GM12878 (cell line): Measurements from ENCODE around the gene C3orf33. TPM values are rescaled to one million over a fixed set of nuclear protein-coding genes. Genes with fewer than 3 reads are reported as not detected.

Experiments used
- ATF3 ChIP-seq: IDR thresholded peaks from 2 replicates; pipeline ENCODE4 v1.6.1; 2011; ENCODE audit warnings: low read depth, mild to moderate bottlenecking, low read length, moderate library complexity, borderline replicate concordance; ENCODE audit errors: extremely low read depth
- CBX5 ChIP-seq: sonication (generic); IDR thresholded peaks from 2 replicates; pipeline ENCODE4 v1.6.1; 2016; ENCODE audit warnings: low read depth, moderate library complexity, mild to moderate bottlenecking, inconsistent platforms
- CEBPB ChIP-seq, 2 experiments: fragments of 150-350 bp in 1 of 2; IDR thresholded peaks; 2 replicates each; pipeline ENCODE4 v1.6.1; 2012 to 2014; ENCODE audit warnings: low read depth in 2 of 2, low read length in 2 of 2, borderline replicate concordance in 1 of 2, inconsistent platforms in 1 of 2
- DPF2 ChIP-seq: fragments of 450-650 bp; IDR thresholded peaks from 2 replicates; pipeline ENCODE4 v1.6.1; 2017; ENCODE audit warnings: mild to moderate bottlenecking
- HDGF ChIP-seq: fragments of 450-650 bp; IDR thresholded peaks from 2 replicates; pipeline ENCODE4 v1.6.1; 2016; ENCODE audit warnings: antibody characterized with exemption
- MAX ChIP-seq: IDR thresholded peaks from 2 replicates; pipeline ENCODE4 v1.6.1; 2012; ENCODE audit warnings: low read depth, low read length, improper control_type of control experiment
- NFIC ChIP-seq: IDR thresholded peaks from 2 replicates; pipeline ENCODE4 v1.6.1; 2012; ENCODE audit warnings: low read depth, mild to moderate bottlenecking, inconsistent platforms, low read length, moderate library complexity
- NFYB ChIP-seq: IDR thresholded peaks from 2 replicates; pipeline ENCODE4 v1.6.1; 2011; ENCODE audit warnings: low read depth, mild to moderate bottlenecking, low read length, improper control_type of control experiment, moderate library complexity; ENCODE audit not compliant: insufficient read depth
- PAX8 ChIP-seq: fragments of 450-650 bp; IDR thresholded peaks from 2 replicates; pipeline ENCODE4 v1.6.1; 2017; ENCODE audit warnings: mild to moderate bottlenecking, moderate library complexity
- POLR2AphosphoS5 ChIP-seq: IDR thresholded peaks from 2 replicates; pipeline ENCODE4 v1.6.1; 2011; ENCODE audit warnings: mild to moderate bottlenecking, low read length, inconsistent platforms
- RAD21 ChIP-seq: IDR thresholded peaks from 2 replicates; pipeline ENCODE4 v1.6.1; 2011; ENCODE audit warnings: mild to moderate bottlenecking, low read depth, low read length, moderate library complexity; ENCODE audit not compliant: insufficient read depth
- SIX5 ChIP-seq: IDR thresholded peaks from 2 replicates; pipeline ENCODE4 v1.6.1; 2011; ENCODE audit warnings: mild to moderate bottlenecking, low read depth, low read length, moderate library complexity; ENCODE audit not compliant: severe bottlenecking
- SPI1 ChIP-seq: IDR thresholded peaks from 2 replicates; pipeline ENCODE4 v1.6.1; 2011; ENCODE audit warnings: low read depth, mild to moderate bottlenecking, low read length, moderate library complexity, borderline replicate concordance; ENCODE audit not compliant: insufficient read depth
- SUZ12 ChIP-seq: fragments of 200-600 bp; sonication (generic); IDR thresholded peaks from one replicate; pipeline ENCODE4 v1.6.1; 2018; ENCODE audit warnings: antibody characterized with exemption, mild to moderate bottlenecking; ENCODE audit not compliant: unreplicated experiment
- USF2 ChIP-seq: IDR thresholded peaks from 2 replicates; pipeline ENCODE4 v1.6.1; 2011; ENCODE audit warnings: low read depth, low read length, improper control_type of control experiment, borderline replicate concordance
- ZNF384 ChIP-seq: IDR thresholded peaks from 2 replicates; pipeline ENCODE4 v1.6.1; 2012; ENCODE audit warnings: low read depth, mild to moderate bottlenecking, low read length, improper control_type of control experiment, borderline replicate concordance
- ZZZ3 ChIP-seq: IDR thresholded peaks from 2 replicates; pipeline ENCODE4 v1.6.1; 2011; ENCODE audit warnings: low read depth; ENCODE audit not compliant: control insufficient read depth, insufficient read length
- polyA plus RNA-seq, 11 experiments: library from polyadenylated mRNA; depleted of rRNA in 4 of 11; unstranded in 6 of 11; stranded (reverse) in 5 of 11; fragments of >200 nt; fragmentation: Nextera tagmentation in 4 of 11; fragmentation: Illumina TruSeq in 1 of 11; extraction: Ambion mirVana in 4 of 11; extraction: Trizol in 1 of 11; gene quantifications; 1 replicate in 1 of 11; 2 replicates in 10 of 11; pipeline versions ENCODE4 v1.2.1 to v1.2.3, GENCODE V29; 2011 to 2016; ENCODE audit warnings: inconsistent platforms in 2 of 11, missing spikeins in 2 of 11, low read depth in 1 of 11
- total RNA-seq, 4 experiments: library from RNA; depleted of rRNA in 3 of 4; stranded (reverse); fragments of >200 nt in 3 of 4; fragmentation: Illumina TruSeq in 1 of 4; extraction: Trizol in 1 of 4; gene quantifications; 2 replicates each; pipeline versions ENCODE4 v1.2.1 to v1.2.3, GENCODE V29; 2013 to 2021
- TF ChIP-seq, protein P1 (sequence below): fragments of 450-650 bp; conservative IDR thresholded peaks from 2 replicates; pipeline ENCODE4 v1.6.1; 2017; ENCODE audit warnings: mild to moderate bottlenecking, moderate library complexity
- TF ChIP-seq, protein P2 (sequence below): fragments of 450-650 bp; IDR thresholded peaks from 2 replicates; pipeline ENCODE4 v1.6.1; 2017; ENCODE audit warnings: mild to moderate bottlenecking
- TF ChIP-seq, protein P3 (sequence below): fragments of 450-650 bp; IDR thresholded peaks from 2 replicates; pipeline ENCODE4 v1.6.1; 2017; ENCODE audit warnings: low read depth, mild to moderate bottlenecking, moderate library complexity

C3orf33 gene
- total and polyA plus RNA-seq, 10 of the 15 experiments (the other 5 are each of a cell fraction or from before 2014, with no cell fraction given): 0.35 to 1.7 (median 0.90) TPM

DNA sequence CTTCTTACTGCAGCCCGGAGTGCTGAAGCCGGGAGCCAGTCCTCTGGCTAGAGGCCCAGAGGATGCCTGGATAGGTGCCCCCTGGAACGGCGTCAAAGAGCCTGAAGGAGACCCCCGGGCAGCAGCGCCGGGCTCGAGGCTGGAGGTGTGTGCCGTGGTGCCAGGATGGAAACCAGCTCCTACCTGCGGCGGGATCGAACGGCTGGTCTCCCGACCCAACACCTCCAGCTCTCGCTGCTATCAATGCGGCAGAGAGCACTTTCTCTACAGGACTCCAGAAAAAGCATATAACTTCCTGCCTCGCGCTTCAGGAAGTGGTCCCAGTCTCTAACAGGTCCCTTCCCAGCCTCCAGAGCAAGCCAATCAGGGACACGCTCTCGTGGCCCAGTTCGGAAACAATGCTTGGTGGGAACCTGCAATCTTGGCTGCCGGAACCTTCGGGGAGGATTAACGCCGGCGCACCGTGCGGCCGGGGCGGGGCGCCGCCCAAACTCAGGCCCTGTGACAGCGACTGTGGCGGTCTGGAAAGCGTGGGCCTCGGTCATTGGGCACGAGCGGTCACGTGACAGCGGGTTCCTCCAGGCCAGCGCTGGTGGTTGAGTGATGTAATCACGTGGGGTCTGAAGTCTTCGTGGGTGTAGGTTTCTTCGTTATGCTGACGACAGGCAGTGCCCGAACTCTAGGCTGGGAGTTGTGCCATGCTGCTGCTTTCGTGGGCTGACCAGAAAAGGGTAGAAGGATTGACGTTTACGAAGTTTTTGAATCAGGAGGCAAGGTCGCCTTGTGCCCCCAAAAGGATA lies 48.3 kb upstream of the C3orf33 start, which contains the start of gene SLC33A1 (continued):
- no peak for TF ChIP-seq CEBPB (IDR thresholded peaks at IDR 0.05; ENCODE audit: borderline replicate concordance in 1 of 2, low read depth in 2 of 2, low read length in 2 of 2)
- peak; percentile 61 for TF ChIP-seq DPF2
- no peak for TF ChIP-seq RAD21
- TF ChIP-seq NFYB: peak; percentile 80
- TF ChIP-seq, protein P1, sequence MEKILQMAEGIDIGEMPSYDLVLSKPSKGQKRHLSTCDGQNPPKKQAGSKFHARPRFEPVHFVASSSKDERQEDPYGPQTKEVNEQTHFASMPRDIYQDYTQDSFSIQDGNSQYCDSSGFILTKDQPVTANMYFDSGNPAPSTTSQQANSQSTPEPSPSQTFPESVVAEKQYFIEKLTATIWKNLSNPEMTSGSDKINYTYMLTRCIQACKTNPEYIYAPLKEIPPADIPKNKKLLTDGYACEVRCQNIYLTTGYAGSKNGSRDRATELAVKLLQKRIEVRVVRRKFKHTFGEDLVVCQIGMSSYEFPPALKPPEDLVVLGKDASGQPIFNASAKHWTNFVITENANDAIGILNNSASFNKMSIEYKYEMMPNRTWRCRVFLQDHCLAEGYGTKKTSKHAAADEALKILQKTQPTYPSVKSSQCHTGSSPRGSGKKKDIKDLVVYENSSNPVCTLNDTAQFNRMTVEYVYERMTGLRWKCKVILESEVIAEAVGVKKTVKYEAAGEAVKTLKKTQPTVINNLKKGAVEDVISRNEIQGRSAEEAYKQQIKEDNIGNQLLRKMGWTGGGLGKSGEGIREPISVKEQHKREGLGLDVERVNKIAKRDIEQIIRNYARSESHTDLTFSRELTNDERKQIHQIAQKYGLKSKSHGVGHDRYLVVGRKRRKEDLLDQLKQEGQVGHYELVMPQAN: peak; percentile 55; the same call in 1 of the 2 replicates
- peak; percentile 73 for TF ChIP-seq SIX5
- no peak; the same call in 1 of the 2 replicates for TF ChIP-seq HDGF
- TF ChIP-seq CBX5: peak; percentile 94; the same call in 1 of the 2 replicates
- TF ChIP-seq USF2: peak; percentile 98
- TF ChIP-seq PAX8: no peak
- TF ChIP-seq ZZZ3: no peak
- TF ChIP-seq NFIC: 0 out of 2 replicates have a peak, but pooled peaks have one; percentile 27
- TF ChIP-seq ZNF384: peak; percentile 60; the same call in 1 of the 2 replicates
- TF ChIP-seq, protein P2, sequence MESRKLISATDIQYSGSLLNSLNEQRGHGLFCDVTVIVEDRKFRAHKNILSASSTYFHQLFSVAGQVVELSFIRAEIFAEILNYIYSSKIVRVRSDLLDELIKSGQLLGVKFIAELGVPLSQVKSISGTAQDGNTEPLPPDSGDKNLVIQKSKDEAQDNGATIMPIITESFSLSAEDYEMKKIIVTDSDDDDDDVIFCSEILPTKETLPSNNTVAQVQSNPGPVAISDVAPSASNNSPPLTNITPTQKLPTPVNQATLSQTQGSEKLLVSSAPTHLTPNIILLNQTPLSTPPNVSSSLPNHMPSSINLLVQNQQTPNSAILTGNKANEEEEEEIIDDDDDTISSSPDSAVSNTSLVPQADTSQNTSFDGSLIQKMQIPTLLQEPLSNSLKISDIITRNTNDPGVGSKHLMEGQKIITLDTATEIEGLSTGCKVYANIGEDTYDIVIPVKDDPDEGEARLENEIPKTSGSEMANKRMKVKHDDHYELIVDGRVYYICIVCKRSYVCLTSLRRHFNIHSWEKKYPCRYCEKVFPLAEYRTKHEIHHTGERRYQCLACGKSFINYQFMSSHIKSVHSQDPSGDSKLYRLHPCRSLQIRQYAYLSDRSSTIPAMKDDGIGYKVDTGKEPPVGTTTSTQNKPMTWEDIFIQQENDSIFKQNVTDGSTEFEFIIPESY: no peak
- peak; percentile 99 for TF ChIP-seq MAX
- TF ChIP-seq, protein P3, sequence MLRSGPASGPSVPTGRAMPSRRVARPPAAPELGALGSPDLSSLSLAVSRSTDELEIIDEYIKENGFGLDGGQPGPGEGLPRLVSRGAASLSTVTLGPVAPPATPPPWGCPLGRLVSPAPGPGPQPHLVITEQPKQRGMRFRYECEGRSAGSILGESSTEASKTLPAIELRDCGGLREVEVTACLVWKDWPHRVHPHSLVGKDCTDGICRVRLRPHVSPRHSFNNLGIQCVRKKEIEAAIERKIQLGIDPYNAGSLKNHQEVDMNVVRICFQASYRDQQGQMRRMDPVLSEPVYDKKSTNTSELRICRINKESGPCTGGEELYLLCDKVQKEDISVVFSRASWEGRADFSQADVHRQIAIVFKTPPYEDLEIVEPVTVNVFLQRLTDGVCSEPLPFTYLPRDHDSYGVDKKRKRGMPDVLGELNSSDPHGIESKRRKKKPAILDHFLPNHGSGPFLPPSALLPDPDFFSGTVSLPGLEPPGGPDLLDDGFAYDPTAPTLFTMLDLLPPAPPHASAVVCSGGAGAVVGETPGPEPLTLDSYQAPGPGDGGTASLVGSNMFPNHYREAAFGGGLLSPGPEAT: peak; percentile 93
- peak; percentile 93 for TF ChIP-seq POLR2AphosphoS5
- TF ChIP-seq ATF3: peak; percentile 80; the same call in 1 of the 2 replicates
- TF ChIP-seq SUZ12: no peak
- TF ChIP-seq SPI1: peak; percentile 43; the same call in 1 of the 2 replicates
